ENCODE measurements around the gene HAGH.
"Not testable (repeated sequence)": the region's sequence is repeated elsewhere in the genome, so short reads cannot be mapped to it uniquely, and the experiment has no call there.

HAGH gene

DNA sequence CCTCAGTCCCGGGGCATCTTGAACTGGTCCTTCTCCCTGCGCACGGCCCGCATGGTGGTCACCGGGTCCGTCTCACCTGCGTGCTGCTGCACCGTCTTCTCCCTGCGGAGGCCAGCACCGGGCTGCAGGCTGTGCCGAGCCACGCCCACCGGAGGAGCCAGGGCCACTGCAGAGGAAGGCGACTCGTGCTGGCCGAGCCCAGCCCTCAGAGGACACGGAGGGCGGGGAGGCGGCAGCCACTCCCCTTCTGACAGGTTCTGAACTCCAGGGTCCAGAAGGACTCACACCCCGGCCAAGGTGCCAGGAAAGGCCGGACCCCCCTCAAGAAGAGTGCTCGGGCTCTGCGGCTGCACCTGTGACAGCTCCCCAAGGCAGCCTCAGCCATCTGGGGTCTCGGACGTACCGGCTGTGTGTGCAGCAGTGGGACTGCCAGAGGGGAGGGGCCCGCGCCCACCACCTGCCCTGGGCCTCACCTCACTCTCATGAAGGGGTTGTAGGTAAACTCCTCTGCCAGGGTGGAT, 17.3 kb downstream of the HAGH start:
- no peak for DNase-seq

DNA sequence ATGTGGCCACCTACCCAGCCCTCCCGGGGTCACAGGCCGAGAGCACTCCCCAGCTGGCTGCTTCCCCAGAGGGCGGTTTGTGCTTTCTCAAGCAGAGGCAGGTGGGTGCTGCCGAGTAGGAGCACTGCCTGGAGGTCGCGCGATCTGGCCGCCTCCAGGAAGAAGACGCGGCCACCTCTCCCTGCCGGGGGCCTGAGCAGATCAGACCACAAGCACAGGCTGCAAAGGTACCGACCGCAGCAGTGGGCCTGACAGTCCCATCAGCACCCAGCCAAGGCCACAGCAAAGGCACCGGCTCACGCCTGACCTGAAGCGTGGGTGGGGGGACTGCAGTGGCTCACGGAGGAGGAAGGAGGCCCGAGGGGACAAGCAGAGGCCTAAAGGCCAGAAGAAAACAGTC, 17.9 kb downstream of the HAGH start:
- DNase-seq = no peak

DNA sequence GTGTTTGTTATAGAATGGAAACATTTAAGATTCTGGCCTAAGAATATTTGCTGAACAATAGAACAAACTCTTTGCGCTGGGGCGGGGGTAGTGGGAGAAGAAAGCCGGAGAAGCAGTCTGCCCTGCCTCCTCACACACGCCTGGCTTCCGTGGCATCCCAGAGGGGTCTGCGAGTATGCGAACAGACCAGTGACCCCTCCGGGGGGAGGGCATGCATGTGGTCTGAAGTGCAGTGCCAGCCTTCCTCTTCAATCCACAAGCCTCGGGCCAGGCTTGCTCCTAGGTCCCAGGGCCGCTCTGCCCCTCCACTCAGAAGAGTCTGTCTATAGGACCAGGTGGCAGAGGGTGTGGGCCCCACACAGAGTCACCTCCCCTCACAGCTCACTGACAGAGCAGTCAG, 19.0 kb downstream of the HAGH start:
- no peak for DNase-seq

DNA sequence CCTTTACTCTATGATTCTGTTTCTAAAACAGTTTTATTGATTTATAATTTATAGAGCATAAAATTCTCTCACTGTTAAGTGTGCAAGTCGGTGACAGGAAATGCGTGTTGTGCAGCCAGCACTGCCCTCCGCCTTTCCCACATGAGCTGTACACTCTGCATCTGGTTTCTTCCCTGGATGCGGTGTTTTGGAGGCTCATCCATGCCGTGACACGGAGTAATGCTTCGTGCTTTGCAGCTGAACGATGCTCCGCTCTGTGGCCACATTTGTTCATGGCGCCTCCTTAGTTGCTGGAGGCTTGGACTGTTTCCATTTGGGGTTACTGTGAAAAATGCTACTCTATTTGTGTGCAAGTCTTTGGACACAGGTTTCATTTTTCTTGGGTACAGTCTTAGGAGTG, 25.9 kb downstream of the HAGH start:
- DNase-seq = no peak

DNA sequence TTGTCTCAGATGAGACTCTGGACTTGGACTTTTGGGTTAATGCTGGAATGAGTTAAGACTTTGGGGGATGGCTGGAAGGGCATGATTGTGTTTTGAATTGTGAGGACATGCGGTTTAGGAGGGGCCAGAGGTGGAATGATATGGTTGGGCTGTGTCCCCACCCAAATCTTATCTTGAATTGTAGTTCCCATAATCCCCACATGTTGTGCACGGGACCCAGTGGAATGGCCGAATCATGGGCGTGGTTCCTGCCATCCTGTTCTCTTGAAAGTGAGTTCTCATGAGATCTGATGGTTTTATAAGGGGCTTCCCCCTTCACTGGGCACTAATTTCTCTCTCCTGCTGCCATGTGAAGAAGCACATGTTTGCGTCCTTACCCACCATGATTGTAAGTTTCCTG, 27.4 kb downstream of the HAGH start:
- not testable (repeated sequence) for DNase-seq

DNA sequence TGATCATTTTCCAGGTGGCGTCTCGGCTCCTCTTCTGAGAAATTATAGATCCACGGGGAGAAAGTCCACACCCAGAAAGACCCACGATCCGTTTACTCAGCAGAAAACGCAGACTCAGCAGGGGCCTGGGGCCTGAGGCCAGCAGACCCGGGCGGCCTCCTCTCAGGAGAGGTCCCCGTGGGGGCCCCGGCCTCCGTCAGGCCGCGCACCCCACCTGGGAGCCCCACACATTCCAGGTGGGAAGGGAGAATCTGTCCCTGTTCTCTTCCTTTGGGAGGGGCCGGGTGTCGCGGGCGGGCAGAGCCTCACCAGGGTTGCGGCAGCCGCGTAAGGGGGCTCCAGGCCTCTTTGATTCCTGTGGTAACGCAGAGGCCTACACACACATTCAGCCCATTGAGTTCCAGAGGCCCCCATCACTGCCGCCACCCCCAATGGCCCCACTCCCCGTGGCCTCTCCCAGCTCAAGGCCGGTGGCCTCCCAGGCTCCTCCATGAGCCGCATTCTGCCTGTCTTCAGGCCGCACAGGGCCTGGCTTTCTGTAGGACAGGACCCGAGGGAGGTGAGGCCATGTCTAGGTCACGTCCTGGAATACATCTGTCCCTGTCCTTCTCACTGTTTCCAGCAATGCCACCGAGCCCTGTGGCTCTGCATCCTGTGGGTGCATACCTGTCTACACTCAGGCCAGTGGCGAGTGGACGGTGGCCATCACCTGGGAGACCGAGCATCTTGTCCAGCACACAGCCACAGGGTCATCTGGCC, 31.5 kb downstream of the HAGH start:
- DNase-seq = no peak

DNA sequence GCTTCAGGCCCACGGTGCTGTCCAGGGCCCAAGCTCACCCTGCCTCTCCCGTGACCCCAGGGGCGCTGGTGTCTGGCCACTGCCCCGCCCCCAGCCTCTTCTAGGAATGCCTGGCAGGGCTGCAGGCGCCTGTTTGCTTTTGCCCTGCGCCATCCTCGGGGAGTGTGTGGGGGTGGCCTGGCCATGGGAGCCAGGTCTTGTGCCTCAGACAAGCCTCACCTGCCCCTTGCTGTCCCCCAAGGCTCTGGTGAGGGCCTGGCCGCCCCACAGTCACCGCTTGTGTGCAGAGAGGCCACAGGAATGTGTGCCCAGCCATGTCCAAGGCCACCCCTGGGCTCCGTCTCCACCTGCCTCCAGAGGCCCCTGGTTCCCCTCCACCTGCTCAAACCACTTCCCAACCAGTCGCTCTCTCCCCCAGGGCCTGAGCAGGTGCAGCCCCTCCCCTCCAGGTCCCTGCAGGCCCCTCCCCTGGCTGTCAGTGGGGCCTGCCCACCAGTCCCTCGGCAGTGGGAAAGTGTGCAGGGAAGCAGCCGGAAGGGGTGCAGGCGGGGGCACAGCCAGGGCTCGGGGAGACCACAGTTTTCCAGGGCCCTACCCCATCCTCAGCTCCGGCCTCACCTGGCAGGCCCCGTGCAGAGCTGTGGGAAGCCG, 32.3 kb downstream of the HAGH start:
- DNase-seq = no peak

DNA sequence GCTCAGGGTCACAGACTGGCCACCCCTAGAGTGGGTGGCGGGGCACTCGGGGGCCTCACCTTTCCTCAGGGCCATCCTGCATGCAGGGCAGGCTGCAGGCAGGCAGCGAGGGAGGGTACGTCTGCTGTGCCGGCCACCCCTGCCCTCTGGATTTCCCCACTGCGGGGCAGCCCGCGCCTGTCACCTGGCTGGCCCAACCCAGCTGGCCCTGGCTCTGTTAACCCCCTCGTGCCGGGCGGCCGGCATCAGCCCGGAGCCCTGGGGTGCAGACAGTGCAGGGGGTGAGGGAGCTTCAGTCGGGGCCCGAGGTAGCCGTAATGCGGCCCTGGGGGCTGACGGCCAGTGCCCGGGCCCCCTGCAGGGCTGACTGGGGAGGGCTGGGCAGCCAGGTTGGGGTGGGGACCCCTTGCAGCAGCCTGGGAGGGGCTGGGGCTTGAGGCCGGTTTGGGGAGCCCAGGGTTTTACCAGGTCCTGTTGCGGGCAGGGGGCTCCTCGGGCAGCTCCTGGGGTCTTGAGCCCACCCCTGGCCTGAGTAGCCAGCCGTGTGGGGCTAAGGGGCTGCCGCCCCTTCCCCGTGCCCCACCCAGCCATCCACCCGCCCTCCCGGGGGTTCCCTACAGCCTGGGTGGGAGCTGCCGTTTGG, 32.9 kb downstream of the HAGH start, which contains the start of gene IGFALS:
IGFALS (minus strand) TSS at position 128 of the 643 bp plus-strand sequence; CDS start at position 75, 53 bp downstream.
- no peak for DNase-seq

DNA sequence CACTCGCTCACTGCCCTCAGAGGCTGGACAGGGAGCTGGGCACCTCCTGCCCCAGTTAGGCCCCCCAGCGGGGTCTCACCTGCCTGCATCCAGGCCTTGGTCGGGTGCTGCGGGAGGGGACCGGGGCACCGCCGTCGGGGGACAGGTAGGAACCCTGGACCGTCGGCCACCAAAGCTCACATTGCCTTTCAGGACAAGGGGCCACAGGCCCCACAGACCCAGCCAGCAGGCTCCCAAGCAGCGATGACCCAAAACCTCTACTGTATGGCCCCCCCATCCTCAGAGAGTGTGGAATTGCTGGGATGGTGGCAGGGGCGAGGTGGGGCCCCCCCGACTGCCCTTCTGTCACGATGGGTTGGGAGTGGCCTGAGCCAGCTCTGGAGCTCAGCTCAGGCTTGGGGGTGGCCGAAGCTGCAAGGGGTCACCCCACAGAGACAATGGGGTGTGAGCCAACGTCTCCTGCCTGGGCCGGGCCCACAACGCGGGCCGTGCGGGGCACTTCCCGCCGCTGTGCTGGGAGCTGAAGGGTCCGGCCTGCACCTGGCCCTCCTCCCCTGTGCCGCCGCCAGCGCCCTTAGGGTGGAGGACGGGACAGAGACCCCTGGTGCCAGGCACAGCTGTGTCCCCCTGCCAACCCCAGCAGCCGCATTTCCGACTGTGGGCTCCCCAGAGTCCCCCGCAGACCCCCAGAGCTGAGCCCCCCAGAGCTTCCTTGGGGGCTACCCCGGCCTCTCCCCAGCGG, 33.6 kb downstream of the HAGH start:
- no peak for DNase-seq

DNA sequence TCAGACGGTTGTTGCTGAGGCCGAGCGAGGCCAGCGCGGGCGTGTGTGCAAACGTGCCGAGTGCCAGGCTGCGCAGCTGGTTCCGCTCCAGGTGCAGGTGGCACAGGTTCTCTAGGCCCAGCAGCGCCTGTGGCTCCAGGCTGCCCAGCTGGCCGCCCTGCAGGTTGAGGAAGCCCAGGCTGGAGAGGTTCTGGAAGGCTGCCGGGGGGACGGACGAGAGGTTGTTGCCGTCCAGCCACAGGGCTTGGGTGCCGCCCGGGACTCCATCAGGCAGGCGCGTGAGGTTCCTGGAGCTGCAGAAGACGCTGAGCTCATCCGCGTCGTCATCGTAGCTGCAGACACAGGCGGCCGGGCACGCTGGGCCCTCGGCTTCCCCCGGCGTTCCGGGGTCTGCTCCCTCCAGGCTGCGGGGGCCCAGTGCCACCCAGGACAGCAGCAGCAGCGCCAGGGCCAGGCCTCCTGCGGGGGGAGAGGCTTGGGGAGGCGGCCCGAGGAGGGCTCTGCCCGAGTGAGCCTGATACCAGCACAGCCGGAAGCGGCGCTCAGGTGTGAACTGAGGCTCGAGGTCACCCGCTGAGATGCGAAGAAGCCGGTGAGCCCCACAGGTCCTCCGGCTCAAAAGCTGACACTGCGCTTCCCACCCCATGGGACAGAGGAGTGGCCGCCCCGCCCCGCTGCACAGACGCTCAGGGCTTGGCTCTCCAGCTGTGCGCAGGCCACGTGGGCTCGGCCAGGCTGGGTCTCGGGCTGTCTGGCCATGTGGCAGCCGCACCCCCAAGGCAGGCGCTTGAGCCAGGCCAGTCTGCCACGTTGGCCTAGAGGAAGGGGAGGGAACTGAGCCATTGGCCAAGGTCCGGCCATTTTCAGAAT, 34.4 kb downstream of the HAGH start:
- DNase-seq = no peak

DNA sequence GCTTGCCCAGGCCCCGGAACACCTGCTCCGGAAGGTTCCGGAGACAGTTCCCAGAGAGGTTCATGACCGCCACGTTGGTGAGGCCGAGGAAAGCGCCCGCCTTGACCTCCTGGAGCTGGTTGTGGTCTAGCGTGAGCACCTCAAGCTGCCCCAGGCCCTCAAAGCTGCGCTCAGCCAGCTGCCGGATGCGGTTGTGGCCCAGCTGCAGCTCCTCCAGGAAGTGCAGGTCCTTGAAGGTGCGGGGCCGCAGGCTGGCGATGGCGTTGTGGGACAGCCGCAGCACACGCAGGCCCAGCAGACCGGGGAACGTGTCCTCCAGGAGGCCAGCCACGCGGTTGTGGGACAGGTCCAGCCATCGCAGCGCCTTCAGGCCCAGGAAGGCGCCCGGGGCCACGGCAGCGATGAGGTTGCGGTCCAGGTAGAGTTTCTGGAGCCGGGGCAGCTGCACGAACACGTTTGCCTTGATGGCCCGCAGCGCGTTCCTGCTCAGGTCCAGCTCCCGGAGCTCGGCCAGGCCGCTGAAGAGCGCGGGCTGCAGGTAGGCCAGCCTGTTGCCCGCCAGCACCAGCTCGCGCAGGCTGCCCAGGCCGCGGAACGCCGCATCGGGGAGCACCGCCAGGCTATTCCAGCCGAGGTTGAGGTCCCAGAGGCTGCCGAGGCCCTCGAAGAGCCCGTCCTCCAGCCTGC, 35.2 kb downstream of the HAGH start:
- no peak for DNase-seq

DNA sequence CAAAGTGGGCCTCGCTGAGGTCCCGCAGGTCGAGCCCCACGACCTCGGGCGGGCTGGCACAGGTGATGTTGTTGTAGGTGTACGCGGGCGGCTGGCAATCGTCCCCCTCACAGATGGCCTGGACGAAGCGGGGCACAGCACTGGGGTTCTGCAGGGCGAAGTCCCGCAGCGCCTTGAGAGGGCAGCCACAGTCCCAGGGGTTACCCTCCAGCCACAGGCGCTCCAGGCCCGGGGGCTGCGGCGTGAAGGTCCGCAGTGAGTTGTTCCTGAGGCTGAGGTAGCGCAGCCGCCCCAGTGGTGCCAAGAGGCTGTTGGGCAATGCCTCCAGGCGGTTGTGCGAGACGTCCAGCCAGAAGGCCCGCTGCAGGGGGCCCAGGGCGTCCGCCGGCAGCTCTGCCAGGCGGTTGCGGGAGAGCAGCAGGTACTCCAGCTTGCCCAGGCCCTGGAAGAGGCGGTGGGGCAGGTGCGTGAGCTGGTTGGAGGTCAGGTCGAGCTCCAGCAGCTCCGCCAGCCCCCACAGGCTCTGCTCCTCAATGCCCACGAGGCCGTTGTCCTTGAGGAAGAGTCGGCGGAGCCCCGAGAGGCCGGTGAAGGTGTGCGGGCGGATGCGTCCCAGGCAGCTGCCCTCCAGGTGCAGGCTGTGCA, 35.9 kb downstream of the HAGH start:
- DNase-seq = no peak

DNA sequence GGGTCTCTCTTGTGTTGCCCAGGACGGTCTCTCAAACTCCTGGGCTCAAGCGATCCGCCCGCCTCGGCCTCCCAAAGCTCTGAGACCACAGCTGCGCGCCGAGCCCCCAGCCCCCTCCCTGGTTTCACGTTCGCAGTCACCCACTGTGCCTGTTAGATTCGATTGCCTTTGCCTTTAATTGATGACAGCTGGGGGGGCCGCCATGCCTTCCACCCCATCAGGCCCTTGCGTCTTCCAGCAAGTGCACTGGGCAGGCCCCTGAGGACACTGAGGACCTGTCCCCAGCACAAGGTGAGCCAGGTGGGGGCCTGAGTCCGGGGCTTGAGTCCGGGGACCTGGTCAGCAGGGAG, 36.4 kb downstream of the HAGH start:
- DNase-seq = no peak

DNA sequence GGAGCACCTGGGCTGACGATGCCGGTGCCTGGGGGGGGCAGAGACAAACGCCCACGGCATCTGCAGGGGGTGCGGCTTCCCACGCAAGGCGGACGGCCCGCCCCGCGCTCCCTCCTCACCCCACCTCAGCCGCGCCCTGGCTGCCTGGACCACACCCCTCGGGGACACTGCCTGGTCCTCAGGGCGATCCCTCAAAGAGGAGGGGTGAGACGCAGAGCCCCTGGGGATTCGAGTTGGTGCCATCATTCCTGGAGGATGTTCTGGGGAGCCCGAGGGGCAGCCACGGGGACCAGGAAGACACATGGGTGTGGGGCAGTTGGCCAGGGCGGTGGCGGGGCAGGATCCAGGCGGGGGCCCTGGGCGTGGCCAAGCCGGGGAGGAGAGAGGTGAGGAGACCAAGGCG, 37.0 kb downstream of the HAGH start:
- no peak for DNase-seq

DNA sequence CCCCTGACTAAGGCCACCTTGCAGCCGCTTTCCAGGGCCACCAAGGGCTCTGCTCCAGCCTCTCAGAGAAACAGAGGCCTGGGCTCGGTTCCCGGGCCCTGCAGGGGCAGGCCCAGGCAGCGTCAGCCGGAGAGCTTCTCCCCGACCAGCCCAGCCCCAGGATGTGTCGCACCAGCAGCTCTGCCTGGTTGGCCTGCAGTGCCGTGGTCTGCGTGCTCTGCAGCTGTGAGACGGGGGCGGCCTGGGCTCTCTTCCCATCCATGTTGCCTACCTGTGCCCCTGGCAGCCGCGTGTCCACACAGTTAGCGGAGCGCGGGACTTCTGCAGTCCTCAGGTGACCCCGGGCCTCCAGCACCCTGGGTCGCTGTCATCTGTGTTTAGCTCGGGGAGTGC, 37.9 kb downstream of the HAGH start:
- no peak for DNase-seq

DNA sequence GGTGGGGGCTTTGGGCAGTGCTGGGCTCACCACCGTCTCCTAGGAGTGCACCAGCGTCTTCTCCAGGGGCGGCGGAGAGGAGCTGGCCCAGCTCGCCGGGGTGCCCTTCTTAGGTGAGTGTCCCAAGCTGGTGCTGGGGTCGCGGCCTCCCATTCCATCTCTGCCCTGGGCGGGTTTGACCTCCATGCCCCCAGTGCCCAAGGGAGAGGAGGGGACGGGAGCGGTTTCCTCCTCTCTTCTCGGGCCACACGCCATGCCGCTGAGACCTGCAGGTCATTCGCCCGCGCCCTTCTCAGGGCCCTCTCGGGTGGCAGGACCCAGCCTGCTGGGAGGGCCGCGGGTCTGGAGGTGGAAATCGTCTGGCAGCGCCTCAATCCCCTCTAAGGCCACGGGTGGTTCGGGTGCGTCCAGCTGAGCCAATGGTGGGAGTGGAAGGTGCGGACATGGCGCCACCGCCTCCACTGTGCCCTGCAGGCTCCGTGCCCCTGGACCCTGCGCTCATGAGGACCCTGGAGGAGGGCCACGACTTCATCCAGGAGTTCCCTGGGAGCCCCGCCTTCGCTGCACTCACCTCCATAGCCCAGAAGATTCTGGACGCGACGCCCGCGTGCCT, 38.4 kb downstream of the HAGH start:
- no peak for DNase-seq

DNA sequence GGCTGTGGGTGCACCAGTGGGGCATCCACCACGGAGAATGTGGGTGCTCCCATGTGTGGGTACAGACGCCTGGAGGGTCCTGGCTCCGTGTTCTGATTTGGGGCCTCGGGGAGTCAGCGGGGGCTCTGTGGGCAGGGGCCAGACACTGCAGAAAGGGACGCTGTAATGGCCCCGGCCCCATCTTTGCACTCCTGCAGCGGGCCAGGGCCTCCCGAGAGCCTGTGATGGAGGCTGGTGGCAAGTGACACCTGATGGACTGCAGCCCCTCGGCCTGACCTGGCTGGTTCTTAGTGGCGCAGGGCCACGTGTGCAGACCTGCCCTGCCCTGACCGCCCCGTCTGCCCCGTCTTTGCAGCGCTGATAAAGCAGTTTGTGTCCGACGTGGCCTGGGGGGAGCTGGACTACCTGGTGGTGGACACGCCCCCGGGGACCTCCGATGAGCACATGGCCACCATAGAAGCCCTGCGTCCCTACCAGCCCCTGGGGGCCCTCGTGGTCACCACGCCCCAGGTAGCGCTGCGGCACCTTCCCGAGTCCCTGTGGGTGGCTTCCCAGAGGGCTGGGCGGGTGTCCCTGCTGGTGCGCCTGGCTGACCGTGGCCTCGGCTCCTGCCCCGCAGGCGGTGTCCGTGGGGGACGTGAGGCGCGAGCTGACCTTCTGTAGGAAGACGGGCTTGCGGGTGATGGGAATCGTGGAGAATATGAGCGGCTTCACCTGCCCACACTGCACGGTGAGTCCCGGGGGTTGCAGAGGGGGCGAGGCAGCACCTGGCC, 39.1 kb downstream of the HAGH start:
- DNase-seq = no peak

DNA sequence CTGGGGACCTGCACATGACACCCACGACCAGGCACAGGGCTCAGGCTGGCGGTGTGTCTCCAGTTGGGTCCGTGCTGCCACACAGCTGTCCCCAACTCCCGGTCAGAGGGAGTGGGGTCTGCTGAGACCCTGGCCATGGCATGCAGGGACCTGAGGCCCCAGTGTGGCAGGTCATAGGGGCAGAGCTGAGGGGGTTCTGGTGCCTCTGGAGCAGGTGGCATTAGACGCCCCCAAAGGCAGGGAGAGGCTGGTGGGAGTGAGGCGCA, 39.6 kb downstream of the HAGH start:
- DNase-seq = no peak

DNA sequence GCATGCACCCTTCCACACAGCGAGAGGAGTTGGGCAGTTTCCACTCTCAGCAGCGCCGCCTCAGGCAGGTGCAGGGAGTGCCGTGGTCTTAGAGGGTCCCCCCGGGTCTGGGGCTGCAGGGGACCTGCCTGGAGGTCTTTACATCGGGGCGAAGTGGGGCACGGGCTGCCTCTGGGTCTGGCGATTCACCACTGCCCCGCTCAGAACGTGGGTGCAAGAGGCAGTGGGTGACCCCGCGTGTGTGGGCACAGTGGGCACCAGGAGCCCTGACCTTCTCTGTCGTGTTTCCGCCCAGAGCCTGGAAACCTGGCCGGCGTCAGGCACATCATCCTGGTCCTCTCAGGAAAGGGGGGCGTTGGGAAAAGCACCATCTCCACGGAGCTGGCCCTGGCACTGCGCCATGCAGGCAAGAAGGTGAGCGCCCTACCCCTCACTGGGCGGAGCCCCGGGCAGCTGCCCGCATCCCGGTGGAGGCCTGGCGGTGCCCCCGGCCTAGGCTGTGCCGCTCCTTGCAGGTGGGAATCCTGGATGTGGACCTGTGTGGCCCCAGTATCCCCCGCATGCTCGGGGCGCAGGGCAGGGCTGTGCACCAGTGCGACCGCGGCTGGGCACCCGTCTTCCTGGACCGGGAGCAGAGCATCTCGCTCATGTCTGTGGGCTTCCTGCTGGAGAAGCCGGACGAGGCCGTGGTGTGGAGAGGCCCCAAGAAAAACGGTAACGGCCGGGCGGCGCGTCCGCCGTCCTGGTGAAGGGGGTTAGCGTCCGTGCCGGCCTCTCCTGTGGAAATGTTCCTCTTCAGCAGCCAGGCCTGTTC, 40.2 kb downstream of the HAGH start:
- no peak for DNase-seq

DNA sequence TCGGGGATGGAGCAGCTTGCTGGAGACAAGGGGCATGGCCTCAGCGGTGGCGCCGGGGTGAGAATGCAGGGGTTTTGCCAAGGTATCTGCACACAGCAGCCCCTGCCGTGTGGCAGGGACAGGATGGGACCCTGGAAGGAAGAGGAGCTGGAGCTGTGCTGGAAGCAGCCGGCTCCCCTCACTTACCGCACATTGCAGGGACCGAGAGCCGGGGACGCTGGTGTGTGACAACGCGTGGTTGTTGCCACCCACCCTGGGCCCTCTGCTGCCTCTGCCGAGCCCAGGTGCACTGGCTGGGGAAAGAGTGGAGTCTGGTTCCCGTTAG, 40.8 kb downstream of the HAGH start:
- no peak for DNase-seq
